Fibroblast of skin of left quadriceps (primary cell): ENCODE results near the gene MUC2.

Experiments
- DNase-seq, 2 experiments: peaks; one replicate each; pipeline ENCODE4 v3.0.0-alpha.2; 2013; ENCODE audit warnings: low read depth in 2 of 2

MUC2 gene

GRCh38 chr11:1051356-1052132, 23.1 kb upstream of the MUC2 start:
- DNase-seq, result no peak

DNA sequence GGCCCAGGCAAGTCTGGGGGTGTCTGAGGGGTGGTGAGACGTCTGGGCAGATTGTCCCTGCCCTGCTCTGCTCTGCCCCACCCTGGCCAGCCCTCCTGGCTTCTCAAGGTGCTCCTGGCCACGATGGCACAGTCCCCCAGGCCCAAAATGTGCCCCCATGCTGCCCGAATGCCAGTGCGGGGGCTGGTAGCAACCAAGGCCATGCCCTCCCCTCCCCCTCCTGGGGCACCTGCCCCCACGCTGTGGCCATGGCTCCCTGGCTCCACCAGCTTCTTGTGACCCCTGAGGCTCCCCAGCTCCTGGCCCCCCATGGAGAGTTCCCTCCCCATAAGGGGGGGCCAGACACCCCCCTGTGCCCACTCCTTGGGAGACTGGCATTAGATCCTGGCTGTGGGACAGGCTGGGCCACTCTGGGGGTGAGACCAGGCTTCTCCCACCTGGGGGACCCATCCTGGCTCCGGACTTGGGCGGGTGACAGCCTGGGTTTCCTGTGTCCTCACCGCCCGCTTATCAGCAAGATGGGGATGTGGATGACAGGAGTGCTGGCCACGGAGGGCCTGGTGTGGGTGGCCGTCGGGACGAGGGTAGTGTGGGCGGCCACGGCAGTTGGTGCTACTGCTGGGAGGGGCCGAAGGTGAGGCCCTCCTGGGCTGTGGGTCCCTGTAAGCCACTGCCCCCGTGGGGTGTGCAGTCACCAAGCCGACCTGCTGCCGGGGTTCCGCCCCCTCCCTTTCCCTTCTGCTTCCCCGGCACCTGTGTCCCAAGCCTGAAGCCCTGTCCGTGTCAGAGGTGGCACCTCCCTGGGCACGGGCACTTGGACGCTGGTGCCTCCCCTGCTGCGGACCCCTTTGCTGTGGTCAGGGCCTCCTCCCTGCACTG, 22.3 kb upstream of the MUC2 start:
- DNase-seq, result no peak

GRCh38 chr11:1053121-1053901, 21.4 kb upstream of the MUC2 start:
- no peak for DNase-seq

DNA sequence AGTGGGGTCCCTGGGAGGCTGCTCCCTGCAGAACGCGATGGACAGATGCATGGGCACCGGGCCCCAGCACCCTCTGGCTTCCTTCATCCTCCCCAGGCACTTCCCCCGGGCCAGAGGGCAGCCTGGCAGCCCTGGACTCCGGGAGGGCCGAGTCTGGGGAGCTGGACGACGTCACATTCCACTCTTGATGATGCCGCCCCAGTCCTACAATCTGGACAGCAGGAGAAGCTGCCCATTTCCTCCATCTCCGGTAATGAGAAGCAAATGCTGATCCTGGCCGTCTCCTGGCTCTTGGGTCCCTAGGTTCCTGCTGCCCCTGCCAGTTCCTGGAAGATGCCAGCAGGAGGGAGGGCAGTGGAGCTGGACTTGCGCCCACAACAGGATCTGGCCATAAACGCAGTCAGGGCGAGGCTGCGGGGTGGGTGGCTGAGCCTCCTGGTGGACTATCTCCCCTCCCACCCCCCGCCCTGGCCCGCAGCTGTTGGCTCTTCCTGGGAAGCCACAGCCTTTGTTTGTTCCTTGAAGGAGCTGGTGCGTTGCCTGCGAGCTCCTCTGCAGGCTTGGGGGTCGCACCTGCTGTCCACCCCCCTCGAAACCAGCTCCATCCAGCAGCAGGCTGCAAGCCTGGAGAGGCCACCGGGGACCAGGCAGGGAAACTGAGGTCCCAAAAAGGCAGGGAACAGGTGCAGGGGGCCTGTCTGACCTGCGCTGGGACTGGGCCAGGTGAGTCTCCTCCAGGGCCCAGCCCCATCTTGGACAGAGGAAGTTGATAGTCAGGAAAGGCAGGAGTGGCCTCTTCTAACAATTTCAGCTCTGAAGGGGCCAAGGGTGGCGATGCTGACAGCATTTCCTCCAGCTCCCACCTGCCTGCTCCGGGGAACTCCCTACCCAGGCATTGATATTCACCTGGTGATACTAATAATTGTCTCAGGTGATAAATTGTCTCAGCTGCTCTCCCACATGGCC, 20.2 kb upstream of the MUC2 start:
- no peak for DNase-seq

- no peak for DNase-seq
Measured at GRCh38 chr11:1055109-1055703, 19.5 kb upstream of the MUC2 start.

- no peak for DNase-seq
Measured at GRCh38 chr11:1055990-1056771, 18.5 kb upstream of the MUC2 start.

GRCh38 chr11:1057806-1058205, 16.9 kb upstream of the MUC2 start:
- no peak for DNase-seq

DNA sequence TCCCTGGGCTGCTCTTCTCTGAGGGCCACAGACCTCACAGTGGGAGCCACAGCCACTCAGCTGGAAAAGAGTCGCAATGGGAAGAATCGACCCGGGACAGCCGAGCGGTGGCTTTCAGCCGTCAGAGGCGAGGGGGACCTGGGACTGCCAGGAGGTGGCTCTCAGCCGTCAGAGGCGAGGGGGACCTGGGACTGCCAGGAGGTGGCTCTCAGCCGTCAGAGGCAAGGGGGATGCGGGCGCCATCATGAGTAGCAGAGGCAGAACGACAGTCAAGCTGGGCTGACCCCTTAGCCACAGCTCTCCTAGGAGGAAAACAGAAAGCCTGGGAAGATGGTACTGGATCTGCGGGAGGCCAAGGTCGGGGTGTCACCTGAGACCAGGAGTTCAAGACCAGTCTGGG, 14.9 kb upstream of the MUC2 start:
- DNase-seq, result no peak

GRCh38 chr11:1060410-1060809, 14.3 kb upstream of the MUC2 start:
- DNase-seq, result no peak

GRCh38 chr11:1060852-1061616, 13.6 kb upstream of the MUC2 start:
- peak; percentile 14 to 22 for DNase-seq

- no peak for DNase-seq
Measured at GRCh38 chr11:1062075-1062820, 12.4 kb upstream of the MUC2 start.

GRCh38 chr11:1064167-1064566, 10.5 kb upstream of the MUC2 start:
- no peak for DNase-seq

DNA sequence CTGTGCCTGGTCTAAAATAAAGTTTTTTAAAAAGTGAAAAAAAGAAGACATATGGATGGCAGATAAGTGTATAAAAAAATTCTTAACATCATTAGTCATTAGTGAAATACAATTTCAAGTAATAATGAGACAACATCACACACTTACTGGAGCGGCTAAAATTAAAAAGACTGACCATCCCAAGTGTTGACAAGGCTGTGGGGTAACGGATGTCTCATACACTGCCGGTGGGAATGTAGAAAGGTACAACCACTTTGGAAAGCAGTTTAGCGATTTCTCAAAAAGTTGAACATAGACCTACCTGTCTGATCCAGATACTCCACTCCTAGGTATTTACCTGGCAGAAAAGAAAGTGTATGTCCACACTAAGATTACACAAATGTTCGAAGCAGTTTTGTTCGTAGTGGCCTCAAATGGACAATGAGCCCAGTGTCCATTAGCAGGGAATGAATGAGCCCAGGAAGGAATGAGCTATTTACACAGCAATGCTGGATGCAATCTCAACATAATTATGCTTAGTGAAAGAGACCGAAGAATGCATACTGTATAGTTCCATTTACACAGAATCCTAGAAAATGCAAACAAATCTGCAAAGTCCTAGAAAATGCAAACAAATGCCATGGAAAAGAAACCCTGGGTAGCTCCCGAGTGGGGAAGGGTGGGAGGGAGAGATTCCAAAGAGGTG, 6.7 kb upstream of the MUC2 start:
- DNase-seq, result no peak

- no peak for DNase-seq
Measured at GRCh38 chr11:1069740-1070139, 4.9 kb upstream of the MUC2 start.

- DNase-seq, result no peak
Measured at GRCh38 chr11:1070594-1071462, 3.8 kb upstream of the MUC2 start.

GRCh38 chr11:1071571-1072115, 3.0 kb upstream of the MUC2 start:
- DNase-seq, result no peak
